Measurements from ENCODE around the gene ESYT3.
"Not testable (repeated sequence)": the region's sequence is repeated elsewhere in the genome, so short reads cannot be mapped to it uniquely, and the experiment has no call there.

ESYT3 gene

GRCh38 chr3:138463724-138464490 is 29.5 kb downstream of the ESYT3 start:
- DNase-seq = no peak
- ATAC-seq = no peak

GRCh38 chr3:138464491-138464860 is 30.1 kb downstream of the ESYT3 start:
- no peak for ATAC-seq

GRCh38 chr3:138465451-138465850 is 31.0 kb downstream of the ESYT3 start:
- ATAC-seq = no peak
- DNase-seq = no peak

More at GRCh38 chr3:138464491-138464860, 30.1 kb downstream of the ESYT3 start:
- DNase-seq = no peak

- DNase-seq (no peak), ATAC-seq (no peak)
Measured at GRCh38 chr3:138465925-138466324, 31.5 kb downstream of the ESYT3 start.

- DNase-seq (no peak), ATAC-seq (no peak)
Measured at GRCh38 chr3:138467931-138468330, 33.5 kb downstream of the ESYT3 start.

GRCh38 chr3:138468451-138468850 is 34.0 kb downstream of the ESYT3 start:
- DNase-seq (no peak), ATAC-seq (no peak)

GRCh38 chr3:138468886-138469285 is 34.5 kb downstream of the ESYT3 start:
- DNase-seq = no peak
- no peak for ATAC-seq

- DNase-seq (no peak), ATAC-seq (no peak)
Measured at GRCh38 chr3:138469874-138470273, 35.5 kb downstream of the ESYT3 start.

GRCh38 chr3:138470687-138471086 is 36.3 kb downstream of the ESYT3 start:
- DNase-seq (no peak), ATAC-seq (no peak)

GRCh38 chr3:138471481-138471880 is 37.1 kb downstream of the ESYT3 start:
- ATAC-seq (no peak), DNase-seq (no peak)

GRCh38 chr3:138472141-138472825 is 37.9 kb downstream of the ESYT3 start:
- DNase-seq (no peak), ATAC-seq (no peak)

GRCh38 chr3:138473391-138473790 is 39.0 kb downstream of the ESYT3 start:
- DNase-seq = no peak

GRCh38 chr3:138474163-138474562 is 39.7 kb downstream of the ESYT3 start:
- no peak for DNase-seq
- no peak for ATAC-seq

More at GRCh38 chr3:138473391-138473790, 39.0 kb downstream of the ESYT3 start:
- no peak for ATAC-seq

- no peak for ATAC-seq
Measured at GRCh38 chr3:138476526-138476925, 42.1 kb downstream of the ESYT3 start.

GRCh38 chr3:138477120-138477519 is 42.7 kb downstream of the ESYT3 start:
- ATAC-seq = no peak
- no peak for DNase-seq

More at GRCh38 chr3:138476526-138476925, 42.1 kb downstream of the ESYT3 start:
- DNase-seq = no peak

GRCh38 chr3:138477801-138478200 is 43.4 kb downstream of the ESYT3 start:
- no peak for DNase-seq
- no peak for ATAC-seq

GRCh38 chr3:138479438-138479863 is 45.0 kb downstream of the ESYT3 start:
- DNase-seq = peak; percentile 45
- no peak for ATAC-seq

- DNase-seq, ATAC-seq: not testable (repeated sequence)
Measured at GRCh38 chr3:138484672-138485071, 50.3 kb downstream of the ESYT3 start.

GRCh38 chr3:138486580-138486979 is 52.2 kb downstream of the ESYT3 start:
- DNase-seq, ATAC-seq: not testable (repeated sequence)

- ATAC-seq = no peak
- no peak for DNase-seq
Measured at GRCh38 chr3:138491971-138492370, 57.6 kb downstream of the ESYT3 start.

- DNase-seq = no peak
Measured at GRCh38 chr3:138492980-138493675, 58.7 kb downstream of the ESYT3 start.

GRCh38 chr3:138493804-138494606 is 59.6 kb downstream of the ESYT3 start:
- ATAC-seq = no peak
- no peak for DNase-seq

More at GRCh38 chr3:138492980-138493675, 58.7 kb downstream of the ESYT3 start:
- ATAC-seq = no peak

Measured in stimulated activated naive CD8-positive, alpha-beta T cell treated with anti-CD3 and anti-CD28 coated beads, Interleukin-15, Interleukin-2, amounts not matched to agents 100 U/mL and 50 U/mL, for 24 hours (primary cell).